Vagina (tissue), 2 donors: ENCODE data around the gene OSBPL1A. TPM values are rescaled to one million over a fixed set of nuclear protein-coding genes. Genes with fewer than 3 reads are reported as not detected.

Source experiments
- DNase-seq, 2 donors: peaks; one replicate each; pipeline ENCODE4 v3.0.0-alpha.2; 2017; ENCODE audit errors: extremely low spot score in 2 of 2
- H3K27ac ChIP-seq: fragments of 200-600 bp; sonication (generic); one replicate; pipeline ENCODE4 v1.5.1; 2019
- H3K27me3 ChIP-seq: fragments of 200-600 bp; sonication (generic); one replicate; pipeline ENCODE4 v1.5.1; 2019
- H3K36me3 ChIP-seq, 2 donors: fragments of 200-600 bp; sonication (generic); one replicate each; pipeline ENCODE4 v1.5.1; 2017 to 2019
- H3K4me1 ChIP-seq: fragments of 200-600 bp; sonication (generic); one replicate; pipeline ENCODE4 v1.5.1; 2019
- H3K4me3 ChIP-seq, 2 donors: fragments of 200-600 bp; sonication (generic); 1 replicate in 1 of 2; 2 replicates in 1 of 2; pipeline ENCODE4 v1.5.1; 2016 to 2019
- H3K9me3 ChIP-seq: fragments of 200-600 bp; sonication (generic); one replicate; pipeline ENCODE4 v1.5.1; 2019
- POLR2A ChIP-seq, 2 donors: fragments of 450-650 bp; IDR thresholded peaks; one replicate each; pipeline ENCODE4 v1.6.1; 2017; ENCODE audit warnings: antibody characterized with exemption in 2 of 2, mild to moderate bottlenecking in 2 of 2, moderate library complexity in 2 of 2
- POLR2AphosphoS5 ChIP-seq, 2 donors: sonication (generic); formaldehyde crosslinking; IDR thresholded peaks; one replicate each; pipeline ENCODE4 v1.9.0; 2017; ENCODE audit warnings: antibody characterized with exemption in 2 of 2, mild to moderate bottlenecking in 2 of 2, low read depth in 1 of 2; ENCODE audit not compliant: insufficient read depth in 1 of 2
- intact Hi-C: fragments of 100-400 bp; cut with DNase I; formaldehyde crosslinking; loops from one replicate; pipeline ENCODE4 v1.15.1; 2023
- total RNA-seq: library from RNA; depleted of rRNA; stranded (reverse); fragments of >200 nt; gene quantifications from one replicate; pipeline ENCODE4 v1.2.3, GENCODE V29; 2016
- TF ChIP-seq, protein P1 (sequence below), 3 experiments: fragments of 450-650 bp in 2 of 3; fragments of 200-600 bp in 1 of 3; sonication (generic) in 1 of 3; IDR thresholded peaks; one replicate each; pipeline ENCODE4 v1.5.1; 2017 to 2019; ENCODE audit warnings: antibody characterized with exemption in 3 of 3, mild to moderate bottlenecking in 2 of 3, moderate library complexity in 2 of 3

Gene OSBPL1A
- total RNA-seq, 1 donor from 2014 or later = 33.9 TPM

- Histone ChIP-seq H3K4me1 (no peaks in the 10 kb centered on the region), H3K4me3 (no peak overlapping the region), H3K27me3 (no peaks in the 10 kb centered on the region), H3K36me3 (no peaks in the 10 kb centered on the region), H3K27ac (no peak overlapping the region), H3K9me3 (no peaks in the 10 kb centered on the region)
- DNase-seq = no peak
- no peak for TF ChIP-seq POLR2A (IDR thresholded peaks at IDR 0.05)
- no peak for TF ChIP-seq POLR2AphosphoS5 (IDR thresholded peaks at IDR 0.05; ENCODE audit: insufficient read depth in 1 of 2, low read depth in 1 of 2)
- TF ChIP-seq, protein P1, sequence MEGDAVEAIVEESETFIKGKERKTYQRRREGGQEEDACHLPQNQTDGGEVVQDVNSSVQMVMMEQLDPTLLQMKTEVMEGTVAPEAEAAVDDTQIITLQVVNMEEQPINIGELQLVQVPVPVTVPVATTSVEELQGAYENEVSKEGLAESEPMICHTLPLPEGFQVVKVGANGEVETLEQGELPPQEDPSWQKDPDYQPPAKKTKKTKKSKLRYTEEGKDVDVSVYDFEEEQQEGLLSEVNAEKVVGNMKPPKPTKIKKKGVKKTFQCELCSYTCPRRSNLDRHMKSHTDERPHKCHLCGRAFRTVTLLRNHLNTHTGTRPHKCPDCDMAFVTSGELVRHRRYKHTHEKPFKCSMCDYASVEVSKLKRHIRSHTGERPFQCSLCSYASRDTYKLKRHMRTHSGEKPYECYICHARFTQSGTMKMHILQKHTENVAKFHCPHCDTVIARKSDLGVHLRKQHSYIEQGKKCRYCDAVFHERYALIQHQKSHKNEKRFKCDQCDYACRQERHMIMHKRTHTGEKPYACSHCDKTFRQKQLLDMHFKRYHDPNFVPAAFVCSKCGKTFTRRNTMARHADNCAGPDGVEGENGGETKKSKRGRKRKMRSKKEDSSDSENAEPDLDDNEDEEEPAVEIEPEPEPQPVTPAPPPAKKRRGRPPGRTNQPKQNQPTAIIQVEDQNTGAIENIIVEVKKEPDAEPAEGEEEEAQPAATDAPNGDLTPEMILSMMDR (IDR thresholded peaks at IDR 0.05) = no peak
- intact Hi-C loops = no loop called here
Measured at GRCh38 chr18:24197412-24197811, 200.2 kb downstream of the OSBPL1A start.

GRCh38 chr18:24196764-24197163 is 200.9 kb downstream of the OSBPL1A start:
- no peak for DNase-seq
- Histone ChIP-seq H3K4me1 (no peaks in the 10 kb centered on the region), H3K9me3 (no peaks in the 10 kb centered on the region), H3K4me3 (no peak overlapping the region), H3K27me3 (no peaks in the 10 kb centered on the region), H3K27ac (no peak overlapping the region), H3K36me3 (no peaks in the 10 kb centered on the region)
- TF ChIP-seq, protein P1 (IDR thresholded peaks at IDR 0.05) = no peak
- TF ChIP-seq POLR2AphosphoS5 (IDR thresholded peaks at IDR 0.05; ENCODE audit: insufficient read depth in 1 of 2, low read depth in 1 of 2) = no peak
- intact Hi-C loops = no loop called here

GRCh38 chr18:24195296-24196053 is 202.1 kb downstream of the OSBPL1A start:
- Histone ChIP-seq H3K36me3 (no peaks in the 10 kb centered on the region), H3K4me1 (no peaks in the 10 kb centered on the region), H3K9me3 (no peaks in the 10 kb centered on the region), H3K4me3 (no peak overlapping the region), H3K27me3 (no peaks in the 10 kb centered on the region), H3K27ac (no peak overlapping the region)
- no peak for DNase-seq
- TF ChIP-seq POLR2AphosphoS5 (IDR thresholded peaks at IDR 0.05; ENCODE audit: insufficient read depth in 1 of 2, low read depth in 1 of 2) = no peak
- TF ChIP-seq POLR2A (IDR thresholded peaks at IDR 0.05) = no peak
- TF ChIP-seq, protein P1 (IDR thresholded peaks at IDR 0.05) = no peak
- intact Hi-C loops = no loop called here

DNA sequence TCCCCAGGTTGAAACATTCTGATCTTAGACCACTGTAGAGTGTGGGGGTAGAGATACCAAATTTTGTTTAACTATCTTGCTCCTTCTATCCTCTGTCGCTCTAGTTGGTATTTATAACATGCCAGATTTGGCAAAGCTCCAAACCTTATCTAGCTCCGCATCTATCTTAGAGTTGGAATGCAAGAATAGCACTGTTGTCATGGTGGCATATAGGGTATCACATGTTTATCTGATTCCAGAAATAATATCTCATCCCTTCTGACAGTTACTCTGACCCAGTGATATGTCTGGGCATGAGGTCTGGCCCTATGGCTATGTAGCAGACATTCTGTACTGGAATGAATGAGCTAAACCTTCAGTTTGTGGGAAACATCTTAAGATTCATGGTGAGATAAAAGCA is 207.0 kb downstream of the OSBPL1A start:
- DNase-seq = no peak
- Histone ChIP-seq H3K4me1 (no peaks in the 10 kb centered on the region), H3K4me3 (no peak overlapping the region), H3K27ac (no peak overlapping the region), H3K9me3 (no peaks in the 10 kb centered on the region), H3K27me3 (no peaks in the 10 kb centered on the region), H3K36me3 (no peaks in the 10 kb centered on the region)
- intact Hi-C loops = no loop called here
- TF ChIP-seq, protein P1 (IDR thresholded peaks at IDR 0.05) = no peak
- TF ChIP-seq POLR2AphosphoS5 (IDR thresholded peaks at IDR 0.05; ENCODE audit: insufficient read depth in 1 of 2, low read depth in 1 of 2) (no peak), POLR2A (IDR thresholded peaks at IDR 0.05) (no peak)

DNA sequence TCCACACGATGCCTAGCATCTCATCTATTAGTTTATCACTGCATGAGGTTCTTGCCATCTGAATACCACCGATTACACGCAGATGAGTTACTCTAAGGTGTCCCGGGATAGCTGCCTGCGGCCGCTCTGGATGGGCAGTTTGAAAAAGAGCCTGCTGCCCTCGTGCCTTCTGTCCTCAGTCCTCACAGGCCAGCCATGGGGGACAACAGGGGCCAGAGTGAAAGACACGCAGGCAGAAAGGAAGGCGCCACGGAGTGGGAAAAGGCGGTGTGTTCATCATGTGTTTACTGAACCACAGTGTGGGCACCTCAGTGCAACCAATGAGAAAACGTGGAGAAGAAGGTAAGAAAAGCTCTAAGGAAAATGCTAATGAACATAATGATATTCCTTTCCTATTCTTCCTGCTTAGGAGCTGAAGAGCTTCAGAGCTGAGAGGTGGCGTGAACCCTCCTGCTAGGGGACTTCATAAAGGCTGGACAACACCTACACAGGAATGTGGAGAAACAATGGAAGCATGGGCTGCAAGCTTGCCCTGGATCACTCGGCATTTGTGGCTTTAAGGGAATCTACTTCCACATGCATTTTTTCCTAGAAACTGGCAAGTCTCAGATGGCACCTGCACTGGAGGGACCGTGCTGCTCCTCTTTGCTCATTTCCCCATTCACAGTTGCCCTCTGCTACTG is 207.8 kb downstream of the OSBPL1A start:
- H3K36me3 ChIP-seq = no peaks in the 10 kb centered on the region
- no peaks in the 10 kb centered on the region for H3K4me1 ChIP-seq
- intact Hi-C loops = no loop called here
- no peaks in the 10 kb centered on the region for H3K9me3 ChIP-seq
- H3K4me3 ChIP-seq = no peak overlapping the region
- no peak for DNase-seq
- TF ChIP-seq POLR2AphosphoS5 (IDR thresholded peaks at IDR 0.05; ENCODE audit: insufficient read depth in 1 of 2, low read depth in 1 of 2) (no peak), POLR2A (IDR thresholded peaks at IDR 0.05) (no peak)
- TF ChIP-seq, protein P1 (IDR thresholded peaks at IDR 0.05) = no peak
- H3K27ac ChIP-seq = no peak overlapping the region
- no peaks in the 10 kb centered on the region for H3K27me3 ChIP-seq
